HepG2 (cell line): Measurements from ENCODE around the gene PSMA7. TPM values are rescaled to one million over a fixed set of nuclear protein-coding genes. Genes with fewer than 3 reads are reported as not detected.

ENCODE experiments used
- GATA4 ChIP-seq: sonication (generic); IDR thresholded peaks from 2 replicates; pipeline ENCODE4 v1.6.1; 2016; ENCODE audit warnings: antibody characterized with exemption, low read depth, borderline replicate concordance
- HNRNPH1 ChIP-seq: fragments of 200-400 bp; formaldehyde crosslinking; optimal IDR thresholded peaks from 2 replicates; pipeline ENCODE3; 2017; ENCODE audit warnings: mild to moderate bottlenecking, low read depth, low read length
- KDM4B ChIP-seq: sonication (generic); formaldehyde crosslinking; IDR thresholded peaks from 2 replicates; pipeline ENCODE4 v1.4.0; 2020; ENCODE audit warnings: missing genetic modification reagents
- PLRG1 ChIP-seq: fragments of 450-650 bp; conservative IDR thresholded peaks from 2 replicates; pipeline ENCODE4 v1.6.1; 2016
- SRF ChIP-seq: IDR thresholded peaks from 2 replicates; pipeline ENCODE4 v1.6.1; 2011; ENCODE audit warnings: mild to moderate bottlenecking, low read depth, low read length, moderate library complexity
- ZFP37 ChIP-seq: sonication (generic); formaldehyde crosslinking; IDR thresholded peaks from 2 replicates; pipeline ENCODE4 v1.4.0; 2020; ENCODE audit warnings: missing genetic modification reagents, borderline replicate concordance
- ZNF207 ChIP-seq: fragments of 450-650 bp; IDR thresholded peaks from 2 replicates; pipeline ENCODE4 v1.6.1; 2016; ENCODE audit warnings: antibody characterized with exemption, borderline replicate concordance
- ZNF263 ChIP-seq: sonication (generic); formaldehyde crosslinking; IDR thresholded peaks from 2 replicates; pipeline ENCODE4 v1.4.0; 2020; ENCODE audit warnings: missing genetic modification reagents
- ZNF317 ChIP-seq: sonication (generic); formaldehyde crosslinking; IDR thresholded peaks from 2 replicates; pipeline ENCODE4 v1.5.0; 2020; ENCODE audit warnings: mild to moderate bottlenecking, missing genetic modification reagents
- ZNF547 ChIP-seq: sonication (generic); formaldehyde crosslinking; IDR thresholded peaks from 2 replicates; pipeline ENCODE4 v1.5.1; 2020; ENCODE audit warnings: mild to moderate bottlenecking, missing genetic modification reagents
- ZNF788 ChIP-seq: sonication (generic); formaldehyde crosslinking; IDR thresholded peaks from 2 replicates; pipeline ENCODE4 v1.5.0; 2020; ENCODE audit warnings: mild to moderate bottlenecking, missing genetic modification reagents, borderline replicate concordance
- polyA plus RNA-seq, 8 experiments: library from polyadenylated mRNA; depleted of rRNA in 3 of 8; stranded (reverse) in 7 of 8; unstranded in 1 of 8; fragments of >200 nt; fragmentation: Illumina TruSeq in 4 of 8; extraction: Trizol in 4 of 8; gene quantifications; 2 replicates each; pipeline versions ENCODE4 v1.2.1 to v1.2.3, GENCODE V29; 2011 to 2016; ENCODE audit warnings: low read depth in 4 of 8, missing spikeins in 1 of 8, mixed read lengths in 1 of 8; ENCODE audit not compliant: insufficient read depth in 1 of 8
- total RNA-seq, 5 experiments: library from RNA; depleted of rRNA; stranded (reverse); fragments of >200 nt; fragmentation: Illumina TruSeq; extraction: Trizol; gene quantifications; 2 replicates each; pipeline ENCODE4 v1.2.3, GENCODE V29; 2016; ENCODE audit warnings: low read depth in 1 of 5
- TF ChIP-seq, protein P1 (sequence below): sonication (generic); formaldehyde crosslinking; IDR thresholded peaks from 2 replicates; pipeline ENCODE4 v1.8.0; 2023; ENCODE audit warnings: mild to moderate bottlenecking, missing genetic modification reagents
- TF ChIP-seq, protein P2 (sequence below): sonication (generic); formaldehyde crosslinking; conservative IDR thresholded peaks from 2 replicates; pipeline ENCODE4 v1.8.0; 2022; ENCODE audit warnings: low read depth, missing genetic modification reagents
- TF ChIP-seq, protein P3 (sequence below): sonication (generic); formaldehyde crosslinking; IDR thresholded peaks from 2 replicates; pipeline ENCODE4 v1.8.1; 2023; ENCODE audit warnings: missing genetic modification reagents, inconsistent platforms, borderline replicate concordance
- TF ChIP-seq, protein P4 (sequence below), 2 experiments: fragments of 450-650 bp in 1 of 2; sonication (generic) in 1 of 2; formaldehyde crosslinking; IDR thresholded peaks; 2 replicates each; pipeline versions ENCODE4 v1.5.0 to v1.8.0; 2020 to 2022; ENCODE audit warnings: mild to moderate bottlenecking in 1 of 2, missing genetic modification reagents in 1 of 2
- TF ChIP-seq, protein P5 (sequence below): sonication (generic); formaldehyde crosslinking; IDR thresholded peaks from 2 replicates; pipeline ENCODE4 v1.4.0; 2020; ENCODE audit warnings: missing genetic modification reagents
- TF ChIP-seq, protein P6 (sequence below): sonication (generic); formaldehyde crosslinking; IDR thresholded peaks from 2 replicates; pipeline ENCODE4 v1.4.0; 2020; ENCODE audit warnings: missing genetic modification reagents

Gene PSMA7
- total and polyA plus RNA-seq, 2 of the 13 experiments (the other 11 are each of a cell fraction or from before 2014, with no cell fraction given): 531 to 631 TPM

DNA sequence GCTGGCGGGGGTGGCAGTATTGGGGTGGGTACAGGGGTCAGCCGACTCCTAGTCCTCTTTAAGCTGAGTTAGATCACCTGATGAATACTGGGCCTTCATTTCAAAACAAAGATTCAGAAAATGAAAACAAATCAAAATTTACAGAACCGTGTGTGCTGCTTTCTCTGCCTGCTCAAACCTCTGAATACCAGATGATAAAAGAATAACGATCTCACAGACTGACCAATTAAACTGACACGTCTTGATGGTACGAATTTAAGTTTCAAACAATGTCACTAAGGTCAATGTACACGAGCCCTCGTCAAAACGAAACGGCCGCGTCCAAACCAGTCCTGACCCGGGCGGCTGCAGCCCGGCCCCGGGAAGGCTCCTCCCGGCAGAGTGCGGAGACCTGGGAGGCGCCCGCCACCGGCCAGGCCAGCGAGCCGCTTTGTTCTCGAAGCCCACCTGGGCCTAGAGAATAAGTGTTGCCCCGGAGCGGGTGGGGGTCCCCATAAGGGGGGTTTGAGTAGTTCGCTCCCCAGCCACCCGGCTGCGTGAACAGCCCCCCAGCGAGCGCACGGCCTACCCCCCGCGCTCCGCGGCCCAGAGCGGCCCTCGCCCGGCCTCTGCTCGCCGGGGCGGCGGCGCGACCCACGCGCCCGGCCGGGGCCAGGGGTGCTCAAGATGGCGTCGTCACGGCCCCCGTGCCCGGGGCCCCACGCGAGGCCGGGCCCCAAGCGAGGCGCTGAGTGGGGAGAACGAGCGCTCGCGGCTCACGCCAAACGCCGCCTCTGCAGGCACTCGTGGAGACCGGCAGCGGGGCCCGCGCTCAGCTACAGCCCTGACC, 728 bp downstream of the PSMA7 start (continued):
- TF ChIP-seq ZNF263 (CRISPR knock-in tag) (no peak), HNRNPH1 (no peak), GATA4 (no peak), SRF (no peak), ZNF547 (CRISPR knock-in tag) (no peak; the same call in 1 of the 2 replicates), ZNF317 (CRISPR knock-in tag) (0 out of 2 replicates have a peak, but pooled peaks have one; percentile 67), ZFP37 (CRISPR knock-in tag) (no peak), PLRG1 (no peak), ZNF207 (no peak), KDM4B (CRISPR knock-in tag) (no peak), ZNF788 (CRISPR knock-in tag) (no peak)
- TF ChIP-seq, protein P1, sequence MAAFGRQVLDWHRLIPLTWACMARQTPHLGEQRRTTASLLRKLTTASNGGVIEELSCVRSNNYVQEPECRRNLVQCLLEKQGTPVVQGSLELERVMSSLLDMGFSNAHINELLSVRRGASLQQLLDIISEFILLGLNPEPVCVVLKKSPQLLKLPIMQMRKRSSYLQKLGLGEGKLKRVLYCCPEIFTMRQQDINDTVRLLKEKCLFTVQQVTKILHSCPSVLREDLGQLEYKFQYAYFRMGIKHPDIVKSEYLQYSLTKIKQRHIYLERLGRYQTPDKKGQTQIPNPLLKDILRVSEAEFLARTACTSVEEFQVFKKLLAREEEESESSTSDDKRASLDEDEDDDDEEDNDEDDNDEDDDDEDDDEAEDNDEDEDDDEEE (CRISPR knock-in tag): peak; percentile 7; the same call in 1 of the 2 replicates
- TF ChIP-seq, protein P2, sequence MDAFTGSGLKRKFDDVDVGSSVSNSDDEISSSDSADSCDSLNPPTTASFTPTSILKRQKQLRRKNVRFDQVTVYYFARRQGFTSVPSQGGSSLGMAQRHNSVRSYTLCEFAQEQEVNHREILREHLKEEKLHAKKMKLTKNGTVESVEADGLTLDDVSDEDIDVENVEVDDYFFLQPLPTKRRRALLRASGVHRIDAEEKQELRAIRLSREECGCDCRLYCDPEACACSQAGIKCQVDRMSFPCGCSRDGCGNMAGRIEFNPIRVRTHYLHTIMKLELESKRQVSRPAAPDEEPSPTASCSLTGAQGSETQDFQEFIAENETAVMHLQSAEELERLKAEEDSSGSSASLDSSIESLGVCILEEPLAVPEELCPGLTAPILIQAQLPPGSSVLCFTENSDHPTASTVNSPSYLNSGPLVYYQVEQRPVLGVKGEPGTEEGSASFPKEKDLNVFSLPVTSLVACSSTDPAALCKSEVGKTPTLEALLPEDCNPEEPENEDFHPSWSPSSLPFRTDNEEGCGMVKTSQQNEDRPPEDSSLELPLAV (CRISPR knock-in tag): no peak
- TF ChIP-seq, protein P3, sequence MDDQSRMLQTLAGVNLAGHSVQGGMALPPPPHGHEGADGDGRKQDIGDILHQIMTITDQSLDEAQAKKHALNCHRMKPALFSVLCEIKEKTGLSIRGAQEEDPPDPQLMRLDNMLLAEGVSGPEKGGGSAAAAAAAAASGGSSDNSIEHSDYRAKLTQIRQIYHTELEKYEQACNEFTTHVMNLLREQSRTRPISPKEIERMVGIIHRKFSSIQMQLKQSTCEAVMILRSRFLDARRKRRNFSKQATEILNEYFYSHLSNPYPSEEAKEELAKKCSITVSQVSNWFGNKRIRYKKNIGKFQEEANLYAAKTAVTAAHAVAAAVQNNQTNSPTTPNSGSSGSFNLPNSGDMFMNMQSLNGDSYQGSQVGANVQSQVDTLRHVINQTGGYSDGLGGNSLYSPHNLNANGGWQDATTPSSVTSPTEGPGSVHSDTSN (CRISPR knock-in tag): no peak
- TF ChIP-seq, protein P4, sequence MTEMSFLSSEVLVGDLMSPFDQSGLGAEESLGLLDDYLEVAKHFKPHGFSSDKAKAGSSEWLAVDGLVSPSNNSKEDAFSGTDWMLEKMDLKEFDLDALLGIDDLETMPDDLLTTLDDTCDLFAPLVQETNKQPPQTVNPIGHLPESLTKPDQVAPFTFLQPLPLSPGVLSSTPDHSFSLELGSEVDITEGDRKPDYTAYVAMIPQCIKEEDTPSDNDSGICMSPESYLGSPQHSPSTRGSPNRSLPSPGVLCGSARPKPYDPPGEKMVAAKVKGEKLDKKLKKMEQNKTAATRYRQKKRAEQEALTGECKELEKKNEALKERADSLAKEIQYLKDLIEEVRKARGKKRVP (CRISPR knock-in tag; IDR thresholded peaks at IDR 0.05): no peak
- TF ChIP-seq, protein P5, sequence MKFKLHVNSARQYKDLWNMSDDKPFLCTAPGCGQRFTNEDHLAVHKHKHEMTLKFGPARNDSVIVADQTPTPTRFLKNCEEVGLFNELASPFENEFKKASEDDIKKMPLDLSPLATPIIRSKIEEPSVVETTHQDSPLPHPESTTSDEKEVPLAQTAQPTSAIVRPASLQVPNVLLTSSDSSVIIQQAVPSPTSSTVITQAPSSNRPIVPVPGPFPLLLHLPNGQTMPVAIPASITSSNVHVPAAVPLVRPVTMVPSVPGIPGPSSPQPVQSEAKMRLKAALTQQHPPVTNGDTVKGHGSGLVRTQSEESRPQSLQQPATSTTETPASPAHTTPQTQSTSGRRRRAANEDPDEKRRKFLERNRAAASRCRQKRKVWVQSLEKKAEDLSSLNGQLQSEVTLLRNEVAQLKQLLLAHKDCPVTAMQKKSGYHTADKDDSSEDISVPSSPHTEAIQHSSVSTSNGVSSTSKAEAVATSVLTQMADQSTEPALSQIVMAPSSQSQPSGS: no peak
- TF ChIP-seq, protein P6, sequence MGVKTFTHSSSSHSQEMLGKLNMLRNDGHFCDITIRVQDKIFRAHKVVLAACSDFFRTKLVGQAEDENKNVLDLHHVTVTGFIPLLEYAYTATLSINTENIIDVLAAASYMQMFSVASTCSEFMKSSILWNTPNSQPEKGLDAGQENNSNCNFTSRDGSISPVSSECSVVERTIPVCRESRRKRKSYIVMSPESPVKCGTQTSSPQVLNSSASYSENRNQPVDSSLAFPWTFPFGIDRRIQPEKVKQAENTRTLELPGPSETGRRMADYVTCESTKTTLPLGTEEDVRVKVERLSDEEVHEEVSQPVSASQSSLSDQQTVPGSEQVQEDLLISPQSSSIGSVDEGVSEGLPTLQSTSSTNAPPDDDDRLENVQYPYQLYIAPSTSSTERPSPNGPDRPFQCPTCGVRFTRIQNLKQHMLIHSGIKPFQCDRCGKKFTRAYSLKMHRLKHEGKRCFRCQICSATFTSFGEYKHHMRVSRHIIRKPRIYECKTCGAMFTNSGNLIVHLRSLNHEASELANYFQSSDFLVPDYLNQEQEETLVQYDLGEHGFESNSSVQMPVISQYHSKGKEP: no peak
